ENCODE measurements around the gene SOX6. TPM values are rescaled to one million over a fixed set of nuclear protein-coding genes. Genes with fewer than 3 reads are reported as not detected.
"Not testable (repeated sequence)": the region's sequence is repeated elsewhere in the genome, so short reads cannot be mapped to it uniquely, and the experiment has no call there.

The SOX6 gene
- polyA plus RNA-seq, 3 donors, result not detected

- Histone ChIP-seq H3K4me2 (replicated peaks; ENCODE audit: extremely low read depth, low read length, poor library complexity, severe bottlenecking) (no peak overlapping the region), H3K27ac (ENCODE audit: low read depth in 1 of 2, low read length in 2 of 2) (no peak overlapping the region), H3K27me3 (ENCODE audit: control insufficient read depth in 2 of 2, insufficient read depth in 2 of 2, low read length in 2 of 2) (no peaks in the 10 kb centered on the region), H3K9ac (ENCODE audit: insufficient read depth, low read length, poor library complexity, severe bottlenecking) (no peak overlapping the region), H2AFZ (ENCODE audit: insufficient read depth, low read depth, low read length, poor library complexity, severe bottlenecking) (no peak overlapping the region), H3K79me2 (ENCODE audit: insufficient read depth, low read length) (no peaks in the 10 kb centered on the region), H3K4me3 (replicated peaks in 1 of 3; ENCODE audit: low read depth in 2 of 3, low read length in 3 of 3) (no peak overlapping the region), H3K4me1 (ENCODE audit: control insufficient read depth in 1 of 2, insufficient read depth in 2 of 2, low read length in 2 of 2) (no peaks in the 10 kb centered on the region), H3K36me3 (replicated peaks in 1 of 2; ENCODE audit: control insufficient read depth in 1 of 2, insufficient read depth in 2 of 2, low read length in 2 of 2) (no peaks in the 10 kb centered on the region), H3K9me3 (replicated peaks in 1 of 2; ENCODE audit: control insufficient read depth in 1 of 2, insufficient read depth in 1 of 2, low read length in 2 of 2) (no peaks in the 10 kb centered on the region), H4K20me1 (ENCODE audit: insufficient read depth, low read length) (no peaks in the 10 kb centered on the region)
- peaks cover 0 to 3% (median 2%) of the 10 kb centered on the region in 3 donors for H3K27me3 Mint-ChIP-seq (ENCODE audit: low read depth in 3 of 3)
- WGBS (ENCODE audit: insufficient coverage), result no CpG with 5 or more reads among the region's 1 CpG
- H3K36me3 Mint-ChIP-seq, result no peaks in the 10 kb centered on the region
- H3K4me1 Mint-ChIP-seq, result no peaks in the 10 kb centered on the region
- H3K9me3 Mint-ChIP-seq, result no peaks in the 10 kb centered on the region
- no peak overlapping the region for H3K27ac Mint-ChIP-seq
- no peak for TF ChIP-seq CTCF (IDR thresholded peaks at IDR 0.05)
- DNase-seq, result no peak
- no peak overlapping the region for H3K4me3 Mint-ChIP-seq
- intact Hi-C loops (cut with micrococcal nuclease), result no loop called here
Measured at GRCh38 chr11:16031210-16031609, 325.1 kb downstream of the SOX6 start.

GRCh38 chr11:16030664-16031063 is 325.7 kb downstream of the SOX6 start:
- Histone ChIP-seq H3K9me3 (replicated peaks in 1 of 2; ENCODE audit: control insufficient read depth in 1 of 2, insufficient read depth in 1 of 2, low read length in 2 of 2) (no peaks in the 10 kb centered on the region), H3K4me1 (ENCODE audit: control insufficient read depth in 1 of 2, insufficient read depth in 2 of 2, low read length in 2 of 2) (no peaks in the 10 kb centered on the region), H4K20me1 (ENCODE audit: insufficient read depth, low read length) (no peaks in the 10 kb centered on the region), H3K79me2 (ENCODE audit: insufficient read depth, low read length) (no peaks in the 10 kb centered on the region), H2AFZ (ENCODE audit: insufficient read depth, low read depth, low read length, poor library complexity, severe bottlenecking) (no peak overlapping the region), H3K4me3 (replicated peaks in 1 of 3; ENCODE audit: low read depth in 2 of 3, low read length in 3 of 3) (no peak overlapping the region), H3K27ac (ENCODE audit: low read depth in 1 of 2, low read length in 2 of 2) (no peak overlapping the region), H3K27me3 (ENCODE audit: control insufficient read depth in 2 of 2, insufficient read depth in 2 of 2, low read length in 2 of 2) (no peaks in the 10 kb centered on the region), H3K9ac (ENCODE audit: insufficient read depth, low read length, poor library complexity, severe bottlenecking) (no peak overlapping the region), H3K4me2 (replicated peaks; ENCODE audit: extremely low read depth, low read length, poor library complexity, severe bottlenecking) (no peak overlapping the region), H3K36me3 (replicated peaks in 1 of 2; ENCODE audit: control insufficient read depth in 1 of 2, insufficient read depth in 2 of 2, low read length in 2 of 2) (no peaks in the 10 kb centered on the region)
- H3K4me3 Mint-ChIP-seq, result no peak overlapping the region
- H3K36me3 Mint-ChIP-seq, result no peaks in the 10 kb centered on the region
- no peak overlapping the region for H3K27ac Mint-ChIP-seq
- no CpG with 5 or more reads among the region's 1 CpG for WGBS (ENCODE audit: insufficient coverage)
- H3K4me1 Mint-ChIP-seq, result no peaks in the 10 kb centered on the region
- DNase-seq, result no peak
- peaks cover 0 to 5% (median 2%) of the 10 kb centered on the region in 3 donors for H3K27me3 Mint-ChIP-seq (ENCODE audit: low read depth in 3 of 3)
- TF ChIP-seq CTCF (IDR thresholded peaks at IDR 0.05), result no peak
- H3K9me3 Mint-ChIP-seq, result peaks cover 0 to 2% (median 0%) of the 10 kb centered on the region in 7 donors
- intact Hi-C loops (cut with micrococcal nuclease), result no loop called here

- intact Hi-C loops (cut with micrococcal nuclease); H3K9me3 ChIP-seq (replicated peaks in 1 of 2; ENCODE audit: control insufficient read depth in 1 of 2, insufficient read depth in 1 of 2, low read length in 2 of 2); H3K79me2 ChIP-seq (ENCODE audit: insufficient read depth, low read length); H3K4me1 Mint-ChIP-seq; H3K4me3 ChIP-seq (replicated peaks in 1 of 3; ENCODE audit: low read depth in 2 of 3, low read length in 3 of 3); H3K36me3 Mint-ChIP-seq; H3K27me3 ChIP-seq (ENCODE audit: control insufficient read depth in 2 of 2, insufficient read depth in 2 of 2, low read length in 2 of 2); H3K36me3 ChIP-seq (replicated peaks in 1 of 2; ENCODE audit: control insufficient read depth in 1 of 2, insufficient read depth in 2 of 2, low read length in 2 of 2); H3K4me1 ChIP-seq (ENCODE audit: control insufficient read depth in 1 of 2, insufficient read depth in 2 of 2, low read length in 2 of 2); H4K20me1 ChIP-seq (ENCODE audit: insufficient read depth, low read length); H3K4me2 ChIP-seq (replicated peaks; ENCODE audit: extremely low read depth, low read length, poor library complexity, severe bottlenecking); H3K9me3 Mint-ChIP-seq; H3K27me3 Mint-ChIP-seq (ENCODE audit: low read depth in 3 of 3); H3K27ac ChIP-seq (ENCODE audit: low read depth in 1 of 2, low read length in 2 of 2); H2AFZ ChIP-seq (ENCODE audit: insufficient read depth, low read depth, low read length, poor library complexity, severe bottlenecking); H3K9ac ChIP-seq (ENCODE audit: insufficient read depth, low read length, poor library complexity, severe bottlenecking); H3K4me3 Mint-ChIP-seq; DNase-seq: not testable (repeated sequence)
- peak overlapping the region in 1 of 7 donors; percentile 2 for H3K27ac Mint-ChIP-seq
- WGBS (ENCODE audit: insufficient coverage), result 95% methylated on average over 8 of the region's 10 CpGs
Measured at GRCh38 chr11:16029151-16029550, 327.2 kb downstream of the SOX6 start.
